Calu3 (cell line): ENCODE data around the gene SRP14. TPM values are rescaled to one million over a fixed set of nuclear protein-coding genes. Genes with fewer than 3 reads are reported as not detected.

Experiments
- BruUV-seq: library from RNA; stranded (reverse); fragments of 400-500 nt; replicated peaks from 2 replicates; lab custom pipeline; 2021; lab: Mats Ljungman, UMichigan
- CTCF ChIA-PET: fragments of 300-600 bp; sonication (Branson Sonifier 250); formaldehyde crosslinking; loops from one replicate; lab custom pipeline; 2022; ENCODE audit warnings: antibody characterized with exemption; lab: Charles Lee
- DNase-seq: peaks from one replicate; pipeline ENCODE4 v3.0.0; 2022
- H3K27ac Mint-ChIP-seq: one replicate; pipeline ENCODE4 v1.8.0; 2022; ENCODE audit warnings: mixed read lengths; ENCODE audit not compliant: unreplicated experiment
- H3K27me3 Mint-ChIP-seq: one replicate; pipeline ENCODE4 v1.8.0; 2022; ENCODE audit warnings: mixed read lengths; ENCODE audit not compliant: unreplicated experiment
- H3K36me3 Mint-ChIP-seq: one replicate; pipeline ENCODE4 v1.8.0; 2022; ENCODE audit warnings: mild to moderate bottlenecking, moderate library complexity, mixed read lengths; ENCODE audit not compliant: insufficient read depth, unreplicated experiment
- H3K4me1 Mint-ChIP-seq: one replicate; pipeline ENCODE4 v1.8.0; 2022; ENCODE audit warnings: mild to moderate bottlenecking, low read depth, mixed read lengths; ENCODE audit not compliant: unreplicated experiment
- H3K4me3 Mint-ChIP-seq: one replicate; pipeline ENCODE4 v1.8.0; 2022; ENCODE audit warnings: mild to moderate bottlenecking, low read depth, moderate library complexity, mixed read lengths; ENCODE audit not compliant: unreplicated experiment
- H3K9me3 Mint-ChIP-seq: one replicate; pipeline ENCODE4 v1.8.0; 2022; ENCODE audit warnings: low read depth, mixed read lengths; ENCODE audit not compliant: unreplicated experiment
- CTCF ChIP-seq: fragments of 200-600 bp; IDR thresholded peaks from one replicate; pipeline ENCODE4 v1.8.0; 2022; ENCODE audit warnings: antibody characterized with exemption; ENCODE audit not compliant: unreplicated experiment
- intact Hi-C: fragments of 100-400 bp; cut with micrococcal nuclease; formaldehyde crosslinking; loops from one replicate; pipeline ENCODE4 v1.10.0; 2022; ENCODE audit not compliant: unreplicated experiment
- total RNA-seq: library from RNA; stranded (reverse); gene quantifications from 2 replicates; pipeline ENCODE4 v1.2.3, GENCODE V29; 2022

SRP14 gene
- total RNA-seq, 1 experiment from 2014 or later, result 113 TPM

- H3K4me1 Mint-ChIP-seq, result peaks cover 20% of the 10 kb centered on the region
- TF ChIP-seq CTCF, result no peak
- intact Hi-C loops, result no loop called here
- no TSS peak for BruUV-seq
- CTCF ChIA-PET, result no interaction called here
- H3K9me3 Mint-ChIP-seq, result no peaks in the 10 kb centered on the region
- no peak overlapping the region for H3K27ac Mint-ChIP-seq
- DNase-seq, result no peak
- no peak overlapping the region for H3K4me3 Mint-ChIP-seq
- no peaks in the 10 kb centered on the region for H3K36me3 Mint-ChIP-seq
- no peaks in the 10 kb centered on the region for H3K27me3 Mint-ChIP-seq
Observed at GRCh38 chr15:40072216-40072990, 33.4 kb upstream of the SRP14 start.

- CTCF ChIA-PET, result no interaction called here
- no peak for DNase-seq
- intact Hi-C loops, result no loop called here
- H3K9me3 Mint-ChIP-seq, result no peaks in the 10 kb centered on the region
- BruUV-seq, result no TSS peak
- no peaks in the 10 kb centered on the region for H3K36me3 Mint-ChIP-seq
- peaks cover 16% of the 10 kb centered on the region for H3K4me1 Mint-ChIP-seq
- H3K27me3 Mint-ChIP-seq, result no peaks in the 10 kb centered on the region
- TF ChIP-seq CTCF, result no peak
- no peak overlapping the region for H3K4me3 Mint-ChIP-seq
- no peak overlapping the region for H3K27ac Mint-ChIP-seq
Observed at GRCh38 chr15:40070608-40071218, 31.7 kb upstream of the SRP14 start.

- TF ChIP-seq CTCF, result no peak
- BruUV-seq, result no TSS peak
- Mint-ChIP-seq H3K4me3 (no peak overlapping the region), H3K27me3 (no peaks in the 10 kb centered on the region), H3K36me3 (no peaks in the 10 kb centered on the region), H3K4me1 (peaks cover 10% of the 10 kb centered on the region), H3K9me3 (no peaks in the 10 kb centered on the region), H3K27ac (no peak overlapping the region)
- CTCF ChIA-PET, result no interaction called here
- intact Hi-C loops, result no loop called here
- no peak for DNase-seq
Observed at GRCh38 chr15:40070166-40070557, 31.2 kb upstream of the SRP14 start.

GRCh38 chr15:40069178-40070165 is 30.5 kb upstream of the SRP14 start:
- Mint-ChIP-seq H3K4me3 (no peak overlapping the region), H3K9me3 (no peaks in the 10 kb centered on the region), H3K27me3 (no peaks in the 10 kb centered on the region), H3K4me1 (peaks cover 7% of the 10 kb centered on the region), H3K36me3 (no peaks in the 10 kb centered on the region), H3K27ac (no peak overlapping the region)
- CTCF ChIA-PET, result interaction anchor here (0.7 to 0.8 kb wide), 4 partner anchors 14 to 270 kb away, joined by 5 to 8 read pairs (median 6); no protein-coding TSS in a partner anchor
- intact Hi-C loops, result loop anchor here (5.0 kb wide), 1 partner anchor 38 kb away; the partner anchor contains the start of gene BMF
- no TSS peak for BruUV-seq
- TF ChIP-seq CTCF, result no peak
- DNase-seq, result peak; percentile 96
